GM23338 (cell line): ENCODE results near the gene PPP1R9B. TPM values are rescaled to one million over a fixed set of nuclear protein-coding genes. Genes with fewer than 3 reads are reported as not detected.

Experiments used
- ATAC-seq: fragments of 200-7000 bp; cut with Tn5 transposase; 3 replicates; pipeline ENCODE4 v1.9.1; 2020
- DNase-seq: peaks from one replicate; pipeline ENCODE4 v3.0.0-alpha.2; 2015; ENCODE audit warnings: low spot score
- H2AFZ ChIP-seq: fragments of 200-600 bp; sonication (generic); 2 replicates; pipeline ENCODE4 v1.8.0; 2016; ENCODE audit warnings: antibody characterized with exemption, mild to moderate bottlenecking, moderate library complexity
- H3F3A ChIP-seq: fragments of 200-600 bp; sonication (generic); replicated peaks from 2 replicates; pipeline ENCODE4 v1.8.0; 2017; ENCODE audit warnings: antibody characterized with exemption, mixed run types, low read depth
- H3K27ac ChIP-seq: fragments of 200-600 bp; sonication (generic); 2 replicates; pipeline ENCODE4 v1.6.1; 2016; ENCODE audit warnings: low read depth
- H3K27me3 ChIP-seq: fragments of 200-600 bp; sonication (generic); 2 replicates; pipeline ENCODE4 v1.8.0; 2016; ENCODE audit warnings: mild to moderate bottlenecking, mixed run types, moderate library complexity; ENCODE audit not compliant: insufficient read depth
- H3K36me3 ChIP-seq: fragments of 200-600 bp; sonication (generic); 2 replicates; pipeline ENCODE4 v1.8.0; 2016; ENCODE audit warnings: mild to moderate bottlenecking; ENCODE audit not compliant: insufficient read depth
- H3K4me1 ChIP-seq: fragments of 200-600 bp; sonication (generic); 2 replicates; pipeline ENCODE4 v1.8.0; 2016; ENCODE audit warnings: mild to moderate bottlenecking, moderate library complexity; ENCODE audit not compliant: insufficient read depth
- H3K4me2 ChIP-seq: fragments of 200-600 bp; sonication (generic); 2 replicates; pipeline ENCODE4 v1.7.1; 2017; ENCODE audit warnings: mixed run types
- H3K4me3 ChIP-seq: fragments of 200-600 bp; sonication (generic); 2 replicates; pipeline ENCODE4 v1.6.1; 2016; ENCODE audit warnings: mixed run types
- H3K79me2 ChIP-seq: fragments of 200-600 bp; sonication (generic); replicated peaks from 2 replicates; pipeline ENCODE4 v1.8.0; 2017; ENCODE audit warnings: mild to moderate bottlenecking; ENCODE audit not compliant: insufficient read depth
- H3K9me2 ChIP-seq: fragments of 200-600 bp; sonication (generic); 2 replicates; pipeline ENCODE4 v1.8.0; 2017; ENCODE audit not compliant: insufficient read depth
- H4K20me1 ChIP-seq: fragments of 200-600 bp; sonication (generic); replicated peaks from 2 replicates; pipeline ENCODE4 v1.8.0; 2017; ENCODE audit warnings: mild to moderate bottlenecking; ENCODE audit not compliant: insufficient read depth
- H3K27ac Mint-ChIP-seq: 2 replicates; pipeline ENCODE4 v1.8.0; 2020; ENCODE audit warnings: inconsistent platforms, mild to moderate bottlenecking, moderate library complexity, mixed read lengths
- H3K27me3 Mint-ChIP-seq: 3 replicates; pipeline ENCODE4 v1.8.0; 2022; ENCODE audit warnings: low read depth, mild to moderate bottlenecking, moderate library complexity, mixed read lengths, inconsistent platforms; ENCODE audit not compliant: insufficient read depth, poor library complexity
- H3K36me3 Mint-ChIP-seq: 3 replicates; pipeline ENCODE4 v1.8.0; 2021; ENCODE audit warnings: low read depth, mild to moderate bottlenecking, inconsistent platforms, moderate library complexity, mixed read lengths
- H3K4me1 Mint-ChIP-seq: 3 replicates; pipeline ENCODE4 v1.8.0; 2020; ENCODE audit warnings: mild to moderate bottlenecking, inconsistent platforms, mixed read lengths
- H3K4me3 Mint-ChIP-seq: 3 replicates; pipeline ENCODE4 v1.8.0; 2021; ENCODE audit warnings: moderate library complexity, mild to moderate bottlenecking, inconsistent platforms, mixed read lengths
- H3K9me3 Mint-ChIP-seq: 3 replicates; pipeline ENCODE4 v1.8.0; 2020; ENCODE audit warnings: moderate library complexity, mild to moderate bottlenecking, inconsistent platforms, mixed read lengths
- CTCF ChIP-seq, 2 experiments: fragments of 200-600 bp in 1 of 2; sonication (generic) in 1 of 2; conservative IDR thresholded peaks; 2 replicates each; pipeline versions ENCODE4 v1.5.1 to v1.6.1; 2016 to 2017; ENCODE audit warnings: antibody characterized with exemption in 2 of 2, low read depth in 2 of 2, mild to moderate bottlenecking in 2 of 2, moderate library complexity in 1 of 2
- EZH2phosphoT487 ChIP-seq: fragments of 200-600 bp; sonication (generic); IDR thresholded peaks from one replicate; pipeline ENCODE4 v1.8.1; 2018; ENCODE audit warnings: antibody characterized with exemption; ENCODE audit not compliant: unreplicated experiment
- JUNB ChIP-seq: IDR thresholded peaks from one replicate; pipeline ENCODE4 v1.6.1; 2016; ENCODE audit warnings: antibody characterized with exemption; ENCODE audit not compliant: unreplicated experiment
- NANOG ChIP-seq: IDR thresholded peaks from 2 replicates; pipeline ENCODE4 v1.6.1; 2016; ENCODE audit warnings: antibody characterized with exemption, borderline replicate concordance
- POLR2AphosphoS5 ChIP-seq: IDR thresholded peaks from 2 replicates; pipeline ENCODE4 v1.6.1; 2016; ENCODE audit warnings: antibody characterized with exemption, low read depth
- REST ChIP-seq: IDR thresholded peaks from one replicate; pipeline ENCODE4 v1.6.1; 2018; ENCODE audit warnings: antibody characterized with exemption; ENCODE audit not compliant: unreplicated experiment
- ZNF114 ChIP-seq: fragments of 250-450 bp; sonication (Bioruptor Pico); IDR thresholded peaks from 2 replicates; pipeline ENCODE4 v1.5.0; 2020; ENCODE audit warnings: mild to moderate bottlenecking, moderate library complexity
- ZNF331 ChIP-seq: fragments of 250-450 bp; sonication (Bioruptor Pico); IDR thresholded peaks from 2 replicates; pipeline ENCODE4 v1.5.0; 2020; ENCODE audit warnings: low read depth, mild to moderate bottlenecking, moderate library complexity
- ZNF462 ChIP-seq: fragments of 250-450 bp; sonication (Bioruptor Pico); IDR thresholded peaks from 2 replicates; pipeline ENCODE4 v1.5.0; 2020; ENCODE audit warnings: mild to moderate bottlenecking, moderate library complexity
- polyA plus RNA-seq: library from polyadenylated mRNA; unstranded; fragments of >200 nt; fragmentation: Nextera tagmentation; extraction: Ambion mirVana; gene quantifications from 2 replicates; pipeline ENCODE4 v1.2.1, GENCODE V29; 2016
- total RNA-seq: library from RNA; depleted of rRNA; stranded (reverse); fragments of >200 nt; shearing (Covaris generic); gene quantifications from 2 replicates; pipeline ENCODE4 v1.2.3, GENCODE V29; 2014

The PPP1R9B gene
- total and polyA plus RNA-seq, 2 experiments from 2014 or later = 2.1 to 10.5 TPM

- H3K4me2 ChIP-seq = peak overlapping the region; percentile 52; the same call in 1 of the 2 replicates
- DNase-seq = peak; percentile 52
- H4K20me1 ChIP-seq = no peaks in the 10 kb centered on the region
- H3K4me3 ChIP-seq = no peak overlapping the region
- peaks cover 33% of the 10 kb centered on the region; the same call in 1 of the 2 replicates for H3K27me3 ChIP-seq
- H3K4me1 Mint-ChIP-seq = peaks cover 50% of the 10 kb centered on the region
- peak; percentile 51 for ATAC-seq
- H3K9me3 Mint-ChIP-seq = no peaks in the 10 kb centered on the region
- peak overlapping the region; percentile 37 for H3K4me3 Mint-ChIP-seq
- no peaks in the 10 kb centered on the region for H3K79me2 ChIP-seq
- no peak overlapping the region for H3K27ac ChIP-seq
- peaks cover 23% of the 10 kb centered on the region for H3K4me1 ChIP-seq
- H3K36me3 Mint-ChIP-seq = no peaks in the 10 kb centered on the region
- H3F3A ChIP-seq = no peaks in the 10 kb centered on the region; the same call in 1 of the 2 replicates
- no peaks in the 10 kb centered on the region for H3K9me2 ChIP-seq
- peak overlapping the region; percentile 93 for H3K27ac Mint-ChIP-seq
- H2AFZ ChIP-seq = peak overlapping the region; percentile 33; the same call in 1 of the 2 replicates
- TF ChIP-seq EZH2phosphoT487 (no peak), CTCF (conservative IDR thresholded peaks at IDR 0.05; ENCODE audit: low read depth in 2 of 2) (no peak), POLR2AphosphoS5 (no peak)
- peaks cover 40% of the 10 kb centered on the region for H3K27me3 Mint-ChIP-seq
- no peaks in the 10 kb centered on the region for H3K36me3 ChIP-seq
Observed at GRCh38 chr17:50123649-50124349, 26.7 kb downstream of the PPP1R9B start.

- no peak overlapping the region for H3K4me2 ChIP-seq
- ATAC-seq = peak; percentile 19; the same call in 2 of the 3 replicates
- no peak for TF ChIP-seq POLR2AphosphoS5
- TF ChIP-seq ZNF462 (CRISPR knock-in tag) = no peak
- no peak for TF ChIP-seq ZNF114 (CRISPR knock-in tag)
- TF ChIP-seq ZNF331 (CRISPR knock-in tag) = no peak
- TF ChIP-seq JUNB = no peak
- TF ChIP-seq REST = no peak
- no peak for TF ChIP-seq NANOG
Observed at GRCh38 chr17:50122945-50123344, 27.5 kb downstream of the PPP1R9B start.

More at GRCh38 chr17:50122945-50123344, 27.5 kb downstream of the PPP1R9B start:
- no peaks in the 10 kb centered on the region for H4K20me1 ChIP-seq
- no peaks in the 10 kb centered on the region for H3K9me3 Mint-ChIP-seq
- no peaks in the 10 kb centered on the region for H3K36me3 Mint-ChIP-seq
- DNase-seq = no peak
- H3F3A ChIP-seq = no peaks in the 10 kb centered on the region; the same call in 1 of the 2 replicates
- H3K4me1 Mint-ChIP-seq = peaks cover 42% of the 10 kb centered on the region
- peaks cover 21% of the 10 kb centered on the region for H3K4me1 ChIP-seq
- H3K27ac Mint-ChIP-seq = no peak overlapping the region
- H3K9me2 ChIP-seq = no peaks in the 10 kb centered on the region
- no peak overlapping the region for H3K4me3 ChIP-seq
- no peaks in the 10 kb centered on the region for H3K36me3 ChIP-seq
- peaks cover 41% of the 10 kb centered on the region for H3K27me3 Mint-ChIP-seq
- H2AFZ ChIP-seq = no peak overlapping the region
- H3K27me3 ChIP-seq = peaks cover 40% of the 10 kb centered on the region
- no peak overlapping the region for H3K27ac ChIP-seq
- no peak overlapping the region for H3K4me3 Mint-ChIP-seq
- no peaks in the 10 kb centered on the region for H3K79me2 ChIP-seq
